ENCODE data around the gene HLTF.

DNA sequence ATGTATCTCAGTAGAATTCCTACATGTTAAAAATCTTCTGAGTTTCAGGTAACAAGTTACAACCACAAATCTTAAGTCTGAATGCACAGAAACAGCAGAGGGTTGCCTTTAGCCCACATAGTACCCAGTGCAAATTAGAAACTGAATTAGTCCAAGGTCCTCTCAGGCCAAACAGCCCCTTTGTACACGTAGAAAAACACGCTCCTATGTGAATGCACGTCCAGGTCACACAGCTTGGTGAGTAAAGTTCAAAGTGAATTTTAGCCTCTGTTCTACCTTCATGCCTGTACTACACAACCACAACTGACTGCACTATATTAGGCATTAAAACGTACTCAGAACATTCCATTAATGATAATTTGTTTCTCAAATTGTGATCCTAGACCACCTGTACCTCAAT is 48.6 kb downstream of the HLTF start:
- TF ChIP-seq POLR2AphosphoS5 (IDR thresholded peaks at IDR 0.05; ENCODE audit: low read depth, low read length) (no peak), SIN3A (IDR thresholded peaks at IDR 0.05; ENCODE audit: borderline replicate concordance, insufficient read depth, low read length) (no peak), FOXP2 (optimal IDR thresholded peaks at IDR 0.05; ENCODE audit: borderline replicate concordance, extremely low read depth, extremely low read length, insufficient read depth) (no peak)
- TF ChIP-seq, protein P1, sequence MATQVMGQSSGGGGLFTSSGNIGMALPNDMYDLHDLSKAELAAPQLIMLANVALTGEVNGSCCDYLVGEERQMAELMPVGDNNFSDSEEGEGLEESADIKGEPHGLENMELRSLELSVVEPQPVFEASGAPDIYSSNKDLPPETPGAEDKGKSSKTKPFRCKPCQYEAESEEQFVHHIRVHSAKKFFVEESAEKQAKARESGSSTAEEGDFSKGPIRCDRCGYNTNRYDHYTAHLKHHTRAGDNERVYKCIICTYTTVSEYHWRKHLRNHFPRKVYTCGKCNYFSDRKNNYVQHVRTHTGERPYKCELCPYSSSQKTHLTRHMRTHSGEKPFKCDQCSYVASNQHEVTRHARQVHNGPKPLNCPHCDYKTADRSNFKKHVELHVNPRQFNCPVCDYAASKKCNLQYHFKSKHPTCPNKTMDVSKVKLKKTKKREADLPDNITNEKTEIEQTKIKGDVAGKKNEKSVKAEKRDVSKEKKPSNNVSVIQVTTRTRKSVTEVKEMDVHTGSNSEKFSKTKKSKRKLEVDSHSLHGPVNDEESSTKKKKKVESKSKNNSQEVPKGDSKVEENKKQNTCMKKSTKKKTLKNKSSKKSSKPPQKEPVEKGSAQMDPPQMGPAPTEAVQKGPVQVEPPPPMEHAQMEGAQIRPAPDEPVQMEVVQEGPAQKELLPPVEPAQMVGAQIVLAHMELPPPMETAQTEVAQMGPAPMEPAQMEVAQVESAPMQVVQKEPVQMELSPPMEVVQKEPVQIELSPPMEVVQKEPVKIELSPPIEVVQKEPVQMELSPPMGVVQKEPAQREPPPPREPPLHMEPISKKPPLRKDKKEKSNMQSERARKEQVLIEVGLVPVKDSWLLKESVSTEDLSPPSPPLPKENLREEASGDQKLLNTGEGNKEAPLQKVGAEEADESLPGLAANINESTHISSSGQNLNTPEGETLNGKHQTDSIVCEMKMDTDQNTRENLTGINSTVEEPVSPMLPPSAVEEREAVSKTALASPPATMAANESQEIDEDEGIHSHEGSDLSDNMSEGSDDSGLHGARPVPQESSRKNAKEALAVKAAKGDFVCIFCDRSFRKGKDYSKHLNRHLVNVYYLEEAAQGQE (IDR thresholded peaks at IDR 0.05; ENCODE audit: insufficient read depth in 1 of 2, low read depth in 2 of 2, low read length in 2 of 2) = no peak
